CD14-positive monocyte (primary cell): ENCODE results near the gene PXDN. TPM values are rescaled to one million over a fixed set of nuclear protein-coding genes. Genes with fewer than 3 reads are reported as not detected.
"Not testable (repeated sequence)": the region's sequence is repeated elsewhere in the genome, so short reads cannot be mapped to it uniquely, and the experiment has no call there.

Experiments
- DNase-seq, 3 donors: peaks; one replicate each; pipeline ENCODE4 v3.0.0-alpha.2; 2011 to 2022
- H2AFZ ChIP-seq: 2 replicates; pipeline ENCODE4 v1.6.0; 2012; ENCODE audit warnings: mild to moderate bottlenecking, low read depth, low read length, inconsistent platforms; ENCODE audit not compliant: insufficient read depth, poor library complexity, severe bottlenecking
- H3K27ac ChIP-seq, 2 donors: 1 replicate in 1 of 2; 2 replicates in 1 of 2; pipeline ENCODE4 v1.5.1; 2012 to 2013; ENCODE audit warnings: low read length in 2 of 2, control low read depth in 1 of 2, inconsistent platforms in 1 of 2, low read depth in 1 of 2, mild to moderate bottlenecking in 1 of 2
- H3K27me3 ChIP-seq, 2 donors: one replicate each; pipeline versions ENCODE4 v1.6.0 to v1.6.1; 2011 to 2013; ENCODE audit warnings: low read length in 2 of 2; ENCODE audit not compliant: control insufficient read depth in 2 of 2, insufficient read depth in 2 of 2
- H3K36me3 ChIP-seq, 2 donors: replicated peaks in 1 of 2; 1 replicate in 1 of 2; 2 replicates in 1 of 2; pipeline versions ENCODE4 v1.5.1 to v1.6.1; 2012 to 2013; ENCODE audit warnings: low read length in 2 of 2, control low read depth in 1 of 2, inconsistent platforms in 1 of 2, mild to moderate bottlenecking in 1 of 2; ENCODE audit not compliant: insufficient read depth in 2 of 2, control insufficient read depth in 1 of 2
- H3K4me1 ChIP-seq, 2 donors: 1 replicate in 1 of 2; 2 replicates in 1 of 2; pipeline versions ENCODE4 v1.5.1 to v1.6.1; 2012 to 2013; ENCODE audit warnings: low read length in 2 of 2, control low read depth in 1 of 2, inconsistent platforms in 1 of 2, mild to moderate bottlenecking in 1 of 2, moderate library complexity in 1 of 2; ENCODE audit not compliant: insufficient read depth in 2 of 2, control insufficient read depth in 1 of 2
- H3K4me2 ChIP-seq: replicated peaks from 2 replicates; pipeline ENCODE3; 2012; ENCODE audit warnings: low read length, moderate library complexity, mild to moderate bottlenecking; ENCODE audit not compliant: poor library complexity, severe bottlenecking; ENCODE audit errors: extremely low read depth
- H3K4me3 ChIP-seq, 3 experiments: fragments of 200-600 bp in 1 of 3; sonication (generic) in 1 of 3; replicated peaks in 1 of 3; 1 replicate in 2 of 3; 2 replicates in 1 of 3; pipeline ENCODE4 v1.5.1; 2011 to 2013; ENCODE audit warnings: low read length in 3 of 3, mild to moderate bottlenecking in 3 of 3, control low read depth in 2 of 3, low read depth in 2 of 3, inconsistent platforms in 1 of 3, moderate library complexity in 1 of 3
- H3K79me2 ChIP-seq: 2 replicates; pipeline ENCODE4 v1.6.0; 2012; ENCODE audit warnings: mild to moderate bottlenecking, control low read depth, inconsistent platforms, low read length, moderate library complexity; ENCODE audit not compliant: insufficient read depth
- H3K9ac ChIP-seq: 2 replicates; pipeline ENCODE4 v1.6.0; 2017; ENCODE audit warnings: low read length, mild to moderate bottlenecking; ENCODE audit not compliant: insufficient read depth, poor library complexity, severe bottlenecking
- H3K9me3 ChIP-seq, 2 donors: replicated peaks in 1 of 2; 1 replicate in 1 of 2; 2 replicates in 1 of 2; pipeline versions ENCODE4 v1.5.1 to v1.6.1; 2012 to 2013; ENCODE audit warnings: low read length in 2 of 2, control low read depth in 1 of 2; ENCODE audit not compliant: control insufficient read depth in 1 of 2, insufficient read depth in 1 of 2
- H4K20me1 ChIP-seq: 2 replicates; pipeline ENCODE4 v1.6.0; 2012; ENCODE audit warnings: mild to moderate bottlenecking, low read length, control low read depth, moderate library complexity; ENCODE audit not compliant: insufficient read depth
- H3K27ac Mint-ChIP-seq, 7 donors: one replicate each; pipeline ENCODE4 v1.8.0; 2020; ENCODE audit warnings: mild to moderate bottlenecking in 7 of 7, mixed read lengths in 7 of 7, moderate library complexity in 6 of 7, inconsistent platforms in 2 of 7
- H3K27me3 Mint-ChIP-seq, 3 donors: one replicate each; pipeline ENCODE4 v1.8.0; 2021 to 2022; ENCODE audit warnings: low read depth in 3 of 3, mild to moderate bottlenecking in 3 of 3, mixed read lengths in 3 of 3, moderate library complexity in 3 of 3, inconsistent platforms in 1 of 3
- H3K36me3 Mint-ChIP-seq, 2 donors: one replicate each; pipeline ENCODE4 v1.8.0; 2020; ENCODE audit warnings: mixed read lengths in 2 of 2, inconsistent platforms in 1 of 2, mild to moderate bottlenecking in 1 of 2
- H3K4me1 Mint-ChIP-seq: one replicate; pipeline ENCODE4 v1.8.0; 2020; ENCODE audit warnings: mild to moderate bottlenecking, mixed read lengths
- H3K4me3 Mint-ChIP-seq, 2 donors: one replicate each; pipeline ENCODE4 v1.8.0; 2020; ENCODE audit warnings: mild to moderate bottlenecking in 2 of 2, mixed read lengths in 2 of 2, moderate library complexity in 1 of 2
- H3K9me3 Mint-ChIP-seq, 7 donors: one replicate each; pipeline ENCODE4 v1.8.0; 2020 to 2022; ENCODE audit warnings: mixed read lengths in 7 of 7, mild to moderate bottlenecking in 6 of 7, moderate library complexity in 6 of 7, inconsistent platforms in 2 of 7
- WGBS: methylation state at CpG from one replicate; pipeline ENCODE4 v1.1.5; 2013; ENCODE audit warnings: missing lambda C conversion rate; ENCODE audit not compliant: insufficient coverage; 5-methylcytosine and 5-hydroxymethylcytosine counted together
- intact Hi-C, 2 donors: fragments of 100-400 bp; cut with micrococcal nuclease; formaldehyde crosslinking; loops; one replicate each; pipeline versions ENCODE4 v1.15.0 to v1.15.1; 2023
- polyA plus RNA-seq, 3 donors: library from polyadenylated mRNA; depleted of rRNA in 1 of 3; unstranded in 2 of 3; stranded (reverse) in 1 of 3; fragments of 300-500 nt in 2 of 3; fragments of >200 nt in 1 of 3; fragmentation: Illumina TruSeq in 2 of 3; gene quantifications; 1 replicate in 2 of 3; 2 replicates in 1 of 3; pipeline ENCODE4 v1.2.3, GENCODE V29; 2012 to 2021
- TF ChIP-seq, protein P1 (sequence below): fragments of 200-600 bp; IDR thresholded peaks from one replicate; pipeline ENCODE4 v1.8.0; 2022; ENCODE audit warnings: antibody characterized with exemption, mild to moderate bottlenecking

The PXDN gene
- polyA plus RNA-seq, 3 donors = not detected

DNA sequence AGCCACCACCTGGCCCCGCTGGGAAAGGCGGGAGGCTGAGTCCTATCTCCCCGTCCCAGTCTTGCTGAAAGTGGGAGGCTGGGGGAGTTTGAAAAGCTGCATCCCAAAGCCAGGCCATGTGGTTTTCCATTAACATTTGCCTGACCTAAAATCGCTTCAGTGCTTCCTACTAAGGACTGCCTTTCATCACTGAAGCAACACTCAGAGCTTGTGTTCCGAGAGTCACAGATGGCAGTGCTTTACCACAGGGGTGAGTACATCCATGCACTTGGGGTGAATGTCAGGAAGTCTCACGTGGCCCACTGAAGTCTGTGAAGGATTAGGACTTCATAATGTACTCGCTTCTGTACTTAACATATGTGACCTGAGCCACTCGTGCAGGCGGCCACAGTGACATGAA lies 43.3 kb downstream of the PXDN start:
- Histone ChIP-seq H3K79me2 (no peaks in the 10 kb centered on the region), H3K9ac (no peak overlapping the region), H3K4me2 (no peak overlapping the region), H3K4me1 (no peaks in the 10 kb centered on the region), H2AFZ (no peak overlapping the region), H4K20me1 (no peaks in the 10 kb centered on the region), H3K9me3 (peaks cover 0 to 5% of the 10 kb centered on the region in 2 donors), H3K27ac (no peak overlapping the region), H3K36me3 (no peaks in the 10 kb centered on the region), H3K27me3 (no peaks in the 10 kb centered on the region), H3K4me3 (no peak overlapping the region)
- TF ChIP-seq, protein P1, sequence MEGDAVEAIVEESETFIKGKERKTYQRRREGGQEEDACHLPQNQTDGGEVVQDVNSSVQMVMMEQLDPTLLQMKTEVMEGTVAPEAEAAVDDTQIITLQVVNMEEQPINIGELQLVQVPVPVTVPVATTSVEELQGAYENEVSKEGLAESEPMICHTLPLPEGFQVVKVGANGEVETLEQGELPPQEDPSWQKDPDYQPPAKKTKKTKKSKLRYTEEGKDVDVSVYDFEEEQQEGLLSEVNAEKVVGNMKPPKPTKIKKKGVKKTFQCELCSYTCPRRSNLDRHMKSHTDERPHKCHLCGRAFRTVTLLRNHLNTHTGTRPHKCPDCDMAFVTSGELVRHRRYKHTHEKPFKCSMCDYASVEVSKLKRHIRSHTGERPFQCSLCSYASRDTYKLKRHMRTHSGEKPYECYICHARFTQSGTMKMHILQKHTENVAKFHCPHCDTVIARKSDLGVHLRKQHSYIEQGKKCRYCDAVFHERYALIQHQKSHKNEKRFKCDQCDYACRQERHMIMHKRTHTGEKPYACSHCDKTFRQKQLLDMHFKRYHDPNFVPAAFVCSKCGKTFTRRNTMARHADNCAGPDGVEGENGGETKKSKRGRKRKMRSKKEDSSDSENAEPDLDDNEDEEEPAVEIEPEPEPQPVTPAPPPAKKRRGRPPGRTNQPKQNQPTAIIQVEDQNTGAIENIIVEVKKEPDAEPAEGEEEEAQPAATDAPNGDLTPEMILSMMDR = no peak
- Mint-ChIP-seq H3K4me1 (no peaks in the 10 kb centered on the region), H3K36me3 (no peaks in the 10 kb centered on the region), H3K27ac (peak overlapping the region in 1 of 7 donors; percentile 33), H3K27me3 (peaks cover 0 to 3% (median 0%) of the 10 kb centered on the region in 3 donors), H3K4me3 (no peak overlapping the region), H3K9me3 (peaks cover 0 to 9% (median 3%) of the 10 kb centered on the region in 7 donors)
- intact Hi-C loops = no loop called here
- DNase-seq = no peak
- WGBS = 92% methylated on average over 8 of the region's 9 CpGs

DNA sequence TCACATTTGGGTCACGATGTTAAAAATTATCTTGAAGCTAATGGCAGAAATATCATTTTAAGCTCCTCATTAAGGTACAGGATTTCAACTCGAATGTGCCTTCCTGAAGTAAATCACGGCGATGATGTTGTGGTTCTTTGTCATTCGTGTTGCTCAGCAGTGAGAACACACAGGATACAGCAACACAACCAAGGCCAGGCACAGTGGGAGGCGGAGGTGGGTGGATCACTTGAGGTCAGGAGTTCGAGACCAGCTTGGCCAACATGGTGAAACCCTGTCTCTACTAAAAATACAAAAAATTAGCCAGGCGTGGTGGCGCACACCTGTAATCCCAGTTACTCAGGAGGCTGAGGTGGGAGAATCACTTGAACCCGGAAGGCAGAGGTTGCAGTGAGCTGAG lies 43.9 kb downstream of the PXDN start:
- H3K36me3 ChIP-seq, H3K4me1 Mint-ChIP-seq, H3K79me2 ChIP-seq, H3K27ac ChIP-seq, H3K4me2 ChIP-seq, H3K27ac Mint-ChIP-seq, H3K27me3 Mint-ChIP-seq, H3K9me3 ChIP-seq, H3K9me3 Mint-ChIP-seq, H3K4me1 ChIP-seq, H3K36me3 Mint-ChIP-seq, H4K20me1 ChIP-seq, H3K27me3 ChIP-seq, H2AFZ ChIP-seq, DNase-seq, H3K9ac ChIP-seq, intact Hi-C loops, H3K4me3 Mint-ChIP-seq, H3K4me3 ChIP-seq: not testable (repeated sequence)
- WGBS = 93% methylated on average over 4 of the region's 10 CpGs
